ENCODE measurements around the gene PDCD6IP. TPM values are rescaled to one million over a fixed set of nuclear protein-coding genes. Genes with fewer than 3 reads are reported as not detected.
A peak's percentile ranks its signal among the peaks of the same experiment; 100 is the strongest.
"Not testable (repeated sequence)": the region's sequence is repeated elsewhere in the genome, so short reads cannot be mapped to it uniquely, and the experiment has no call there.

The PDCD6IP gene
- polyA plus RNA-seq, 10 donors: 84.1 to 147 (median 111) TPM

- no peak for DNase-seq
Measured at GRCh38 chr3:33791477-33792166, 6.8 kb upstream of the PDCD6IP start.

- no peak for DNase-seq
Measured at GRCh38 chr3:33792167-33792892, 6.1 kb upstream of the PDCD6IP start.

GRCh38 chr3:33795131-33795530 is 3.3 kb upstream of the PDCD6IP start:
- DNase-seq: no peak

DNA sequence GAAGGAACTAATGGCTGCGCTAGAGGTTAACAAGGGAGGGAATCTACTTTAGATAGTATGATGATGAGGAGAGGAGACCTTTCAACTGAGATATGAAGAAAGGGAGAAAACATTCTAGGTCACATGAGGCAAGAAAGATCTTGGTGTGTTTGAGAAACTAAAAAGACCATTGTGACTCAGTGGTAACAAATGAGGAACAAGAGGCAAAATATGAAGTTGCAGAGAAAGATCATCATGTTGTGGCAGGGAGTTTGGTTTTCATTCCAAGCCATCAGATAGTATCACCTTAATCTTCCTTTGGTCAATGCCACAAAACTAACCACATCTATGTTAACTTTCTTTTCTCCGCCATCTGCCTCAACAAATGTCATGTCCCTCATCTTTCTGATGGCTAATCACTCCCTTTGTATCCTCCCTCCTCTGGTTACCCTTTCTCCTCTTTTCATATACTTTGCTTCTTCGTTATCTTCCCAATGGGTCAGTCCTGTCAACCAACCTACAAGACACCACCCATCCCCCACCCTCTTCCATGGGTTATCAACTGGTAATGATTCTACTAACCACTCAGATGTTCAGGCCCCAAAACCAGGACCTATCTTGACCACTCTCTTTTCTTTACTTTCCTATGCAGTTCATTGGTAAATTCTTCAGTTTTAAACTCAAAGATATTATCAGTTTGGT is 2.4 kb upstream of the PDCD6IP start:
- no peak for DNase-seq

DNA sequence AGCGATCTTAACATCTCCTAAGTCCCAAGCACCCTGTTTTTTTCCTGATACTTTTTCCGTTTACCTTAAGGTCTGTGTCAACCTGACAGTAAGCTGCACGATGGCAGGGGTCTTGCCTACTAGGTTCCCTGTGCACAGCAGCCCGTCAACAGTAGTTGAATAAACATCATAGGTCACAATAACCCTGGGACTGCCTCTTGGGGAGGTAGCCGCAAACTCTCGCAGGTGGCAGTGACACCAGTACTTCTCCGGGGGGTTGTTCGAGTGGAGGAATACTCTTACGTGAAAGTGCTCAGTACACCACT is 365 bp upstream of the PDCD6IP start:
- no peak for DNase-seq

DNA sequence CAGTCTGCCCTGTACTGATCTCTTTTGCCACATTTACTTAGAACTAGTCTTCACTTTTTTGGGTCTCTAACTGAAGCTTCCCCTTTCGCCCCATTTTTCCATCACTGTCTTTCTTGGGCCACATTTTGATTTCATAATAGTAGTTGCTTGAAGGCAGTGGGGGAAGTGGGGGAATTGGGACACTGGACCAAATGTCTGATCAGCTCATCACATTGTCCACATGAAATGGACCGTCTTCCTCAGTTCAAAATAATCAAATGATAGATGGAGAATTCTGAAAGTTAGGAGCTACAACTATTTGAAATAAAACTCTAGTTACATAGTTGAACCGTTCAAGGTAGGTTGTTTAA is 747 bp downstream of the PDCD6IP start:
- DNase-seq: no peak

GRCh38 chr3:33803252-33803651 is 4.8 kb downstream of the PDCD6IP start:
- DNase-seq: no peak

DNA sequence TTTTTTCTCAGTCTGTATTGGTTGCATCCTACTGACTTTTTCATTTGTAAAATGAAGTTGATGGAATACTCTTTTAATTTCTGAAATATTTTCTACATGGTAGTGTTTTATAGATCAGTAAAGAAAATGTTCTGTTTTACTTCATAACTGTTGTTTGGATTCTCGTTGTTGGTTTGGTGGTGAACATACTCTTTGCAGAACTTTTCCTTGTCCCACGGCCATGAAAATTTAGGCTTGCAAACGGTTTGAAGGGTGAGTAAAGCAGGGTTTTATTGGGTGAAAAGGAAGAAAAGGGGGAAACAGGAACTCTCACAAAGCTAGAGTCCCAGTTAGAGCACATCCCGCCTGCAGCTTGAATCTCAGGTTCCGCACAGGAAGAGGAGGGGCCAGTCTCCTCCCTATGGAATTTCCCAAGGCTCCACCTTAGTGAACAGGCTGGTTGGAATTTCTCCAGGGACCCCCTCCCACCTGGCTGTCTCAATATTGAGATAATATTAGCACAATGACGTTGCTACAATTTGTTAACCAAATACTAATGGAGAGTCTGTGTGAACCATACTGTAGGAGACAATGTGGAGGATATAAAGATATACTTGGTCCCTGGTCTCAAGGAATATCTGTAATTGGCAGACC is 5.6 kb downstream of the PDCD6IP start:
- no peak for DNase-seq

DNA sequence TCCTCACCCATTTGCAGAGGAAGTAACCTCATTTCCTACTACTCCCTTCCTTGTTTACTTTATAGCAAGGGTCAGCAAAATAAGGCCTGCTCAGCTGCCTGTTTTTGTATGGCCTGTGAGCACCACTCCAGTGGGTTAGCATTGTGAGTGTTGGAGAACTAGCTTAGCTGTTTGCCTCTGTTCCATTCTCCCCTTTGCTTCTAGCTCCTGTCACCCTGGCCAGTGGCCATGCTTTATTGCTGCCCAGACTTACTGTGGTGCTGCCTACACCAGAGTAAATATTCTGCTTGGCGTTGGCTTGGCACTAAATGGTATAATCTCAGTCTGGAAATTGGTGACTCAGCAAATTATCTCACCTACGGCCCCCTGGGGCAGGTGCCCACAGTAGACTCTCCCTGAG is 8.8 kb downstream of the PDCD6IP start:
- DNase-seq: no peak

DNA sequence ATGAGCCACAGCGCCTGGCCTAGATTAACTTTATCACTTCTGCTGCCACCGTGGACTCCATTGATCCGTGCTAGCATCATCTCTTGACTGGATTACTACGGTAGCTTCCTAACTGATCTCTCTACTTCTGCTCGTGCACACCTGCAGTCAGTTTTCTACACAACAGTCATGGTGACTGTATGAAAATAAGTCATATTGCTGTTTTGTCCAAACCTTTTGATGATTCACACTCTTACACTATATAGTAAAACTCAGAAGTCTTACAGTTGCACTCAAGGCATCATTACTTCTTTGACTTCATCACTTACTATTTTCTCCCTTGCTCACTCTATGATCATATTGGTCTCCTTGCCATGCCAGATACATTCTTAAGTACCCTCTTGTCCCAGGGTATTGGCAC is 10.1 kb downstream of the PDCD6IP start:
- DNase-seq: no peak

GRCh38 chr3:33810545-33810944 is 12.1 kb downstream of the PDCD6IP start:
- no peak for DNase-seq

DNA sequence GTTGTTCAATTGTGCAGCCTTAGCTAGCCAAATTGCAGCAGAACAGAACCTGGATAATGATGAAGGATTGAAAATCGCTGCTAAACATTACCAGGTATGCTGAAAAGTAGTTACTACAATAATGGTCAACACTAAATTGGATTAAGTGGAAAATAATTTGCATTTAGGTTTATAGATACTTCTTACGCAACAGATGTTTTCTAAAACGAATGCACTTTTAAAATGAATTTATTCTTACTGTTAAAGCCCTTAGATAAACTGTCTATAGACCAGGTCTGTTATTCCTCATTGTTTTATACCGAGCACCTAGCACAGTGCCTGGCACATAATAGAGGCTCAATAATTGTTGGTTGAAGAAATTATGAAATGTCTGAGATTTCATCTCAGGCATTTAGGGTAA is 23.6 kb downstream of the PDCD6IP start:
- no peak for DNase-seq

DNA sequence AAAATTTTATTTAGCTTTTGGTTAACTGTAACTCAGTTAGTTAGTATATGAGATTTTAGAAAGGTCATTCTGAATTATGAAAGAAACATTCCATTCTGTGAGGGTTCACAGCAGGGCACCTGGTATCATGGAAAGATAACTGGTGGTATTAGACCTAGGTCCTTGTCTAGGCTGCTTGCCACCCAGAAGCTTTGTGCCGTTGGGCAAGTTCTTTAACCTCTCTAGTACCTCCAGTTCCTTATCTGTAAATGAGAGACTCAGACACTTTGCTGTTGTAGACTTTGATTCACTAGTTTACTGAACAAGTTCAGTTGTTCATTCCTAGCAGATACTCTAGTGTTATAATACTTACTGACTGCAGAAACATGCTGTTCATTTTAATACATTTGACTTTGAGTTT is 25.4 kb downstream of the PDCD6IP start:
- no peak for DNase-seq

- DNase-seq: no peak
Measured at GRCh38 chr3:33825111-33825510, 26.7 kb downstream of the PDCD6IP start.

- DNase-seq: no peak
Measured at GRCh38 chr3:33826206-33826605, 27.8 kb downstream of the PDCD6IP start.

DNA sequence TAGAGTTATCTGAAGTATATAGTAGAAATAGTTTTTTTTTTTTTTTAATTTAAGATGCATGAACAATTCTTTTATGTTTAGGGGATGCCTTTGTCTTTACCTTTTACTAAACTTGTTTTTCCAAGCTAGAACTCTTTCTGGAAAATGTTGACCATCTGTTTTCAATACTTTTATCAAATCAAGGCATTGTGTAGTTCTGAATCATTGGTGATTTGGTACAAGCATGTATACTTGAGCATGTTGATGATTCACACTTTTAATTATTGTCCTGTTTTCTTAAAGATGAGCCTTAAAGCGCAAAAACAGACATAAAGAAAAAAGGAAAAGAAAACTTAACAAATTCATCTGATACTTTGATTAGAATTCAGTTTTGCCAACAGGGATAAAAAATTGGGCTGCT is 28.3 kb downstream of the PDCD6IP start:
- DNase-seq: peak in 1 of 3 donors; percentile 33

DNA sequence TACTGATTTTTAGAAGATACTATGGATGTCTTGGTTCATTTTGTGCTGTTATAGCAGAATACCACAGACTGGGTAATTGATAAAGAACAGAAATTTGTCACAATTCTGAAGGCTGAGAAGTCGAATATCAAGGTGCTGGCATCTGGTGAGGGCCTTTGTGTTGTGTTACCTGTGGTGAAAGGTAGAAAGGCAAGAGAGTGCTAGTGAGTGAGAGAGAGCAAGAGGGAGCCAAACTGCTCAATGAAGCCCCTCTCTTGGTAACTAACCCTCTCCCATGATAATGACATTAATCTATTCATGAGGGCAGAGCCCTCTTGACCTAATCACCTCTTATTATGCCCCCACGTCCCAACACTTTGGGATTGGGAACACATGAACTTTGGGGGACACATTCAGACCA is 31.3 kb downstream of the PDCD6IP start:
- no peak for DNase-seq

- peak in 1 of 3 donors; percentile 4 for DNase-seq
Measured at GRCh38 chr3:33831053-33831452, 32.6 kb downstream of the PDCD6IP start.

- no peak for DNase-seq
Measured at GRCh38 chr3:33833408-33834095, 35.1 kb downstream of the PDCD6IP start.

DNA sequence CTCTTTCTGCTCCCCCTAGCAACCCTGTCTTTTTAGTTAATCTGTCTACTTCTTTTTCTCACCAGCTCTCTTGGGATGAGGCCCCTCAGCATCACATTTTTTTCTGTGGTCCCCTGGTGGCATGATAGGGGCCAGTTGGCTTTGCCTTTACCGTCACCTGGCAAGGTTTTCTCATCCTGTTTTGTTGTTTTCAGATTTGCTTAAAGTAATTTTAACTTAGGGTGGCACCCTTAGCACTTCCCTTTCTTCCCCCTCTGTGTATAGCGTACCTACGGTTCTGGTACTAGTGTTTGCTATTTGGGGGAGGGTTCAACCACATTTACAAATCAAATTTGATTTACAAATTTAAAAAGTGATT is 35.6 kb downstream of the PDCD6IP start:
- no peak for DNase-seq

GRCh38 chr3:33837182-33837581 is 38.8 kb downstream of the PDCD6IP start:
- DNase-seq: not testable (repeated sequence)

DNA sequence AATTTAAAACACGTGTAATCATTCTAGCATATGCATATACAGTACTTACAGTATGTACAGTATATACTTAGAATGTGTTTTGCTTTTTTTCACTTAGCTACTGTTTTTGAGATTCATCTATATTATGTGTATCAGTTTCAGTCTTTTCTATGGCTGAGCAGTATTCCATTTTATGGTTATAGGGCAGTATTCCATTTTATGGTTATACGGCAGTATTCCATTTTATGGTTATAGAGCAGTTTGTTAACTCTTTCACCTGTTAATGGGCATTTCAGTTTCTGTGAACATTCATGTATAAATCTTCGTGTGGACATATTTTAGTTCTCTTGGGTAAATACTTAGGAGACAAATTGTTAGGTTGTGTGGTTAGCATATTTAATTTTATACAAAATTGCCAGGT is 40.9 kb downstream of the PDCD6IP start:
- no peak for DNase-seq
